Measurements from ENCODE around the gene ECI1.

Gene ECI1

GRCh38 chr16:2234813-2235170 lies 16.6 kb downstream of the ECI1 start:
- in situ Hi-C loops (cut with HindIII; ENCODE audit: low sequenced_read_pairs), result no loop called here

GRCh38 chr16:2233872-2234812 lies 17.2 kb downstream of the ECI1 start:
- in situ Hi-C loops (cut with HindIII; ENCODE audit: low sequenced_read_pairs), result no loop called here

GRCh38 chr16:2233046-2233775 lies 18.2 kb downstream of the ECI1 start:
- in situ Hi-C loops (cut with HindIII; ENCODE audit: low sequenced_read_pairs), result no loop called here

- in situ Hi-C loops (cut with HindIII; ENCODE audit: low sequenced_read_pairs), result no loop called here
These were observed 19.0 kb downstream of the ECI1 start for GRCh38 chr16:2232094-2232990.

GRCh38 chr16:2231016-2231931 lies 20.1 kb downstream of the ECI1 start:
- in situ Hi-C loops (cut with HindIII; ENCODE audit: low sequenced_read_pairs), result no loop called here

- in situ Hi-C loops (cut with HindIII; ENCODE audit: low sequenced_read_pairs), result no loop called here
These were observed 21.0 kb downstream of the ECI1 start for GRCh38 chr16:2230376-2230775.

- in situ Hi-C loops (cut with HindIII; ENCODE audit: low sequenced_read_pairs), result no loop called here
These were observed 21.6 kb downstream of the ECI1 start for GRCh38 chr16:2229632-2230250.

- in situ Hi-C loops (cut with HindIII; ENCODE audit: low sequenced_read_pairs), result no loop called here
These were observed 22.3 kb downstream of the ECI1 start for GRCh38 chr16:2229091-2229490.

- in situ Hi-C loops (cut with HindIII; ENCODE audit: low sequenced_read_pairs), result no loop called here
These were observed 23.1 kb downstream of the ECI1 start for GRCh38 chr16:2228161-2228824.

- in situ Hi-C loops (cut with HindIII; ENCODE audit: low sequenced_read_pairs), result no loop called here
These were observed 24.5 kb downstream of the ECI1 start for GRCh38 chr16:2226918-2227317.

GRCh38 chr16:2226245-2226793 lies 25.1 kb downstream of the ECI1 start:
- in situ Hi-C loops (cut with HindIII; ENCODE audit: low sequenced_read_pairs), result no loop called here

- in situ Hi-C loops (cut with HindIII; ENCODE audit: low sequenced_read_pairs), result no loop called here
These were observed 27.4 kb downstream of the ECI1 start for GRCh38 chr16:2223942-2224486.

GRCh38 chr16:2223221-2223941 lies 28.0 kb downstream of the ECI1 start, which contains the start of gene E4F1:
E4F1 (plus strand) TSS chr16:2223591; CDS start chr16:2223614, 23 bp downstream.
- in situ Hi-C loops (cut with HindIII; ENCODE audit: low sequenced_read_pairs), result no loop called here

- in situ Hi-C loops (cut with HindIII; ENCODE audit: low sequenced_read_pairs), result no loop called here
These were observed 35.1 kb downstream of the ECI1 start for GRCh38 chr16:2216330-2216729.

- in situ Hi-C loops (cut with HindIII; ENCODE audit: low sequenced_read_pairs), result no loop called here
These were observed 36.7 kb downstream of the ECI1 start, which contains the start of gene PGP for GRCh38 chr16:2214719-2214968. PGP (minus strand) TSS chr16:2214840; CDS start chr16:2214777, 63 bp downstream.

- in situ Hi-C loops (cut with HindIII; ENCODE audit: low sequenced_read_pairs), result no loop called here
These were observed 37.3 kb downstream of the ECI1 start for GRCh38 chr16:2213817-2214718.

Data from DLD1 (cell line).